Measurements from ENCODE around the gene FTSJ3.

DNA sequence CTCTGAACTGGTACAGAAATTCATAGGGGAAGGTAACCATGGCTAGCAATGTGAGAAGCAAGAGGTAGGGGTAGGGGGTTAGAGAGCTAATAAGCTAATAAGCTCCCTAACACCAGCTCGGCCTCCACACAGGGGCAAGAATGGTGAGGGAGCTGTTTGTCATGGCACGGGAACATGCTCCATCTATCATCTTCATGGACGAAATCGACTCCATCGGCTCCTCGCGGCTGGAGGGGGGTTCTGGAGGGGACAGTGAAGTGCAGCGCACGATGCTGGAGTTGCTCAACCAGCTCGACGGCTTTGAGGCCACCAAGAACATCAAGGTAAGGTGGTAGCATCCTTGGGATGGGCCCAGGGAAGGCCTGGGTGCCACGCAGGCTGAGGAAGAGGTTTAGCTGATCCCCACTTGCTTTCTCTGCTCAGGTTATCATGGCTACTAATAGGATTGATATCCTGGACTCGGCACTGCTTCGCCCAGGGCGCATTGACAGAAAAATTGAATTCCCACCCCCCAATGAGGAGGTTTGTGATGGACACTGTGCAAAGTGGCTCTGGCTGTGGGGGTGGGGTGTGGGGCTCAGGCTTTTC is 3.5 kb upstream of the FTSJ3 start:
- TF ChIP-seq, protein P1, sequence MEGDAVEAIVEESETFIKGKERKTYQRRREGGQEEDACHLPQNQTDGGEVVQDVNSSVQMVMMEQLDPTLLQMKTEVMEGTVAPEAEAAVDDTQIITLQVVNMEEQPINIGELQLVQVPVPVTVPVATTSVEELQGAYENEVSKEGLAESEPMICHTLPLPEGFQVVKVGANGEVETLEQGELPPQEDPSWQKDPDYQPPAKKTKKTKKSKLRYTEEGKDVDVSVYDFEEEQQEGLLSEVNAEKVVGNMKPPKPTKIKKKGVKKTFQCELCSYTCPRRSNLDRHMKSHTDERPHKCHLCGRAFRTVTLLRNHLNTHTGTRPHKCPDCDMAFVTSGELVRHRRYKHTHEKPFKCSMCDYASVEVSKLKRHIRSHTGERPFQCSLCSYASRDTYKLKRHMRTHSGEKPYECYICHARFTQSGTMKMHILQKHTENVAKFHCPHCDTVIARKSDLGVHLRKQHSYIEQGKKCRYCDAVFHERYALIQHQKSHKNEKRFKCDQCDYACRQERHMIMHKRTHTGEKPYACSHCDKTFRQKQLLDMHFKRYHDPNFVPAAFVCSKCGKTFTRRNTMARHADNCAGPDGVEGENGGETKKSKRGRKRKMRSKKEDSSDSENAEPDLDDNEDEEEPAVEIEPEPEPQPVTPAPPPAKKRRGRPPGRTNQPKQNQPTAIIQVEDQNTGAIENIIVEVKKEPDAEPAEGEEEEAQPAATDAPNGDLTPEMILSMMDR (IDR thresholded peaks at IDR 0.05), result no peak
- no peak for TF ChIP-seq POLR2A (IDR thresholded peaks at IDR 0.05; ENCODE audit: low read depth)
- TF ChIP-seq EP300 (IDR thresholded peaks at IDR 0.05), result no peak

Measured in esophagus muscularis mucosa (tissue), 4 donors.